ENCODE data around the gene PPP2R2C. TPM values are rescaled to one million over a fixed set of nuclear protein-coding genes. Genes with fewer than 3 reads are reported as not detected.

Gene PPP2R2C
- total RNA-seq, 1 donor from 2014 or later: 0.13 TPM

- ATAC-seq (no peak), DNase-seq (ENCODE audit: low spot score) (no peak)
Measured at GRCh38 chr4:6319530-6320150, 152.8 kb downstream of the PPP2R2C start.

- ATAC-seq: no peak
- DNase-seq (ENCODE audit: low spot score): no peak
Measured at GRCh38 chr4:6318206-6318605, 154.2 kb downstream of the PPP2R2C start.

GRCh38 chr4:6316461-6317003, 155.9 kb downstream of the PPP2R2C start:
- DNase-seq (ENCODE audit: low spot score) (no peak), ATAC-seq (no peak)

- ATAC-seq: no peak
Measured at GRCh38 chr4:6313216-6313615, 159.2 kb downstream of the PPP2R2C start.

GRCh38 chr4:6309777-6310176, 162.6 kb downstream of the PPP2R2C start:
- DNase-seq (ENCODE audit: low spot score): no peak
- ATAC-seq: no peak

More at GRCh38 chr4:6313216-6313615, 159.2 kb downstream of the PPP2R2C start:
- no peak for DNase-seq (ENCODE audit: low spot score)

- DNase-seq (ENCODE audit: low spot score) (no peak), ATAC-seq (peak; percentile 50)
Measured at GRCh38 chr4:6308899-6309643, 163.3 kb downstream of the PPP2R2C start.

GRCh38 chr4:6307891-6308290, 164.5 kb downstream of the PPP2R2C start:
- DNase-seq (ENCODE audit: low spot score) (no peak), ATAC-seq (no peak)

GRCh38 chr4:6307230-6307629, 165.2 kb downstream of the PPP2R2C start:
- DNase-seq (ENCODE audit: low spot score): no peak
- no peak for ATAC-seq

- ATAC-seq (no peak), DNase-seq (ENCODE audit: low spot score) (no peak)
Measured at GRCh38 chr4:6306299-6306698, 166.1 kb downstream of the PPP2R2C start.

- no peak for ATAC-seq
- no peak for DNase-seq (ENCODE audit: low spot score)
Measured at GRCh38 chr4:6303943-6304342, 168.5 kb downstream of the PPP2R2C start.

- ATAC-seq (no peak), DNase-seq (ENCODE audit: low spot score) (no peak)
Measured at GRCh38 chr4:6302869-6303268, 169.5 kb downstream of the PPP2R2C start.

- ATAC-seq (no peak), DNase-seq (ENCODE audit: low spot score) (no peak)
Measured at GRCh38 chr4:6301732-6302442, 170.5 kb downstream of the PPP2R2C start.

- no peak for DNase-seq (ENCODE audit: low spot score)
- ATAC-seq: no peak
Measured at GRCh38 chr4:6301051-6301731, 171.2 kb downstream of the PPP2R2C start.

- ATAC-seq: no peak
- no peak for DNase-seq (ENCODE audit: low spot score)
Measured at GRCh38 chr4:6300359-6300758, 172.1 kb downstream of the PPP2R2C start.

- DNase-seq (ENCODE audit: low spot score): no peak
Measured at GRCh38 chr4:6299875-6300274, 172.5 kb downstream of the PPP2R2C start.

GRCh38 chr4:6298852-6299251, 173.6 kb downstream of the PPP2R2C start:
- ATAC-seq (no peak), DNase-seq (ENCODE audit: low spot score) (no peak)

More at GRCh38 chr4:6299875-6300274, 172.5 kb downstream of the PPP2R2C start:
- ATAC-seq: no peak

GRCh38 chr4:6298035-6298434, 174.4 kb downstream of the PPP2R2C start:
- ATAC-seq: no peak
- DNase-seq (ENCODE audit: low spot score): no peak

GRCh38 chr4:6297266-6297815, 175.1 kb downstream of the PPP2R2C start:
- DNase-seq (ENCODE audit: low spot score): no peak
- ATAC-seq: no peak

- ATAC-seq (no peak), DNase-seq (ENCODE audit: low spot score) (no peak)
Measured at GRCh38 chr4:6296026-6296425, 176.4 kb downstream of the PPP2R2C start.

- DNase-seq (ENCODE audit: low spot score) (no peak), ATAC-seq (no peak)
Measured at GRCh38 chr4:6295495-6295894, 176.9 kb downstream of the PPP2R2C start.
